Activated CD4-positive, alpha-beta T cell treated with anti-CD3 and anti-CD28 coated beads, Interleukin-2, amount 10 ng/mL, durations not matched to agents 24 days and 14 days (primary cell): Measurements from ENCODE around the gene KIF3A. TPM values are rescaled to one million over a fixed set of nuclear protein-coding genes. Genes with fewer than 3 reads are reported as not detected.

ENCODE experiments used
- DNase-seq: peaks from one replicate; pipeline ENCODE4 v3.0.0; 2022
- H3K27ac Mint-ChIP-seq: one replicate; pipeline ENCODE4 v1.8.0; 2022; ENCODE audit warnings: mild to moderate bottlenecking, mixed read lengths
- H3K27me3 Mint-ChIP-seq: one replicate; pipeline ENCODE4 v1.8.0; 2022; ENCODE audit warnings: mixed read lengths
- H3K36me3 Mint-ChIP-seq: one replicate; pipeline ENCODE4 v1.8.0; 2022; ENCODE audit warnings: low read depth, mild to moderate bottlenecking, mixed read lengths
- H3K4me1 Mint-ChIP-seq: one replicate; pipeline ENCODE4 v1.8.0; 2021; ENCODE audit warnings: mixed read lengths
- H3K4me3 Mint-ChIP-seq: one replicate; pipeline ENCODE4 v1.8.0; 2022; ENCODE audit warnings: mild to moderate bottlenecking, moderate library complexity, mixed read lengths
- H3K9me3 Mint-ChIP-seq: one replicate; pipeline ENCODE4 v1.8.0; 2021; ENCODE audit warnings: mixed read lengths
- intact Hi-C: fragments of 100-400 bp; cut with micrococcal nuclease; formaldehyde crosslinking; loops from one replicate; pipeline ENCODE4 v1.15.1; 2023
- total RNA-seq: library from RNA; stranded (reverse); gene quantifications from 2 replicates; pipeline ENCODE4 v1.2.3, GENCODE V29; 2022

KIF3A gene
- total RNA-seq, 1 donor from 2014 or later = 51.9 TPM

DNA sequence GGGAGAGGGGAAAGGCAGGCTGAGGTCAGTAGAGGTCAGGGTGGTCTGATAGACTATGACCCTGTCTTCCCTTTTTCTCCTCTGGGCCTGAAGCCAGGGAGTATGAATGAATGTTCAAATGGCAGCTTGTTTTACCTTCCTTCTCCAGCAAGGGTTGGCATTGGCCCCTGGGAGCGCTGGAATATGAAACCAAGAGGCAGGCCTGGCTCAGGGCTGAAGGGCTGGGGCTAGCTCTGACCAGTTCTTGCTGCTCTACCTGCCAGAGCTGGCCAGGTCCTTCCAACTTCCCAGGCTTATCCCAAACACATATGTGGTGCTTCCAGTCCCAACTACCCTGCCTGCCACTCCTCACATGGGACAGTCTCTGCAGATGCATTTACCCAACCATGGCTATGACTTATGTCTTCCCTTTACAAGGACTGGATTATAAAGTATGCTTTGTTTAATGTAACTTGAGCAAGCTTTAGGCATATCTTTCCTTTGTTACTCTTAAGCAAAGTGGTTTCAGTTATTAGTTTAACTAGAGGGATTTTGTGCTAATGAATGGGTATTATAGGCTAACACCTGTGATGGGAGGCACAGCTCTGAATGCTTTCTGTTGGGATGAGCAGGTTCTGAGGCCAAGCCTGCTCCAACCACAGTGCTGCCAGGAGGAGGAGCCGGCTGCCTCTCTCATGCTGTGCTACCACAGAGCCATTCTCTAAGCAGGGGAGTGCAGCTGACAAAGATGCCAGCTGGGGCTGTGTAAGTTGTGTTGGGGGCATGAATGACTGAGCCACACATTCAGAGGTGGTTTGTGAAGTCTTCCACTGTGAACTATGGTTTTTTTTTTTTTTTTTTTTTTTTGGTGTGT lies 16.0 kb upstream of the KIF3A start:
- Mint-ChIP-seq H3K4me3 (no peak overlapping the region), H3K9me3 (no peaks in the 10 kb centered on the region), H3K4me1 (peaks cover 57% of the 10 kb centered on the region), H3K27ac (peak overlapping the region; percentile 82), H3K36me3 (peaks cover 44% of the 10 kb centered on the region), H3K27me3 (no peaks in the 10 kb centered on the region)
- intact Hi-C loops = loop anchor here (2.0 kb wide), 1 partner anchor 23 kb away; the partner anchor contains the start of gene SEPTIN8
- DNase-seq = peak; percentile 74

DNA sequence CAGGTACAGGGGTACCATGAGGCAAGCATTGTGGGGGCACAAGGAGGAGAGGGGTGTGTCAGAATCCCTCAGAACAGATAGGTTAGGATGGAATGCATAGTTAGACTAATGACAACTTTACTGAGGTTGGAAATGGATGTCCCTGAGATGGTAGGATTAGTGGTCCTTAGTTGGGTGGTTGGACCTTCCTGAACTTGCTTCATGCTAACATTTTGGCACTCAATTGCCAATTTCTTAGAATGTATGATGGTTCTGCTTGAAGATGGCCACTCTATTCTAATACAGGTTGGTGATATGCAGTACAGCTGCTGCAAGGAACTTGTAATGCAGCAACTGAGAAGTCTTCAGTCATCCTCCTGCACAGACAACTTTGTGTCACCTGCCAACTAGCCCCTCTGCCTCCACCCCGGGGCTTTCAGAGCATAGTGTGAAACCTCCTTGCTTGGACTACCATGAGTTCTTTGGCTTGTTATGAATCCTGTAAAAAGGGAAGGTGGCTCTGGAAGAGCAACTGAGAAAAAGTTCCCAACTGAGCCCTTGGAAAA lies 15.3 kb upstream of the KIF3A start:
- peaks cover 59% of the 10 kb centered on the region for H3K4me1 Mint-ChIP-seq
- intact Hi-C loops = loop anchor here (2.0 kb wide), 1 partner anchor 24 kb away; the partner anchor contains the start of gene SEPTIN8
- peak overlapping the region; percentile 82 for H3K27ac Mint-ChIP-seq
- H3K27me3 Mint-ChIP-seq = no peaks in the 10 kb centered on the region
- no peaks in the 10 kb centered on the region for H3K9me3 Mint-ChIP-seq
- DNase-seq = no peak
- H3K4me3 Mint-ChIP-seq = no peak overlapping the region
- H3K36me3 Mint-ChIP-seq = peaks cover 43% of the 10 kb centered on the region

DNA sequence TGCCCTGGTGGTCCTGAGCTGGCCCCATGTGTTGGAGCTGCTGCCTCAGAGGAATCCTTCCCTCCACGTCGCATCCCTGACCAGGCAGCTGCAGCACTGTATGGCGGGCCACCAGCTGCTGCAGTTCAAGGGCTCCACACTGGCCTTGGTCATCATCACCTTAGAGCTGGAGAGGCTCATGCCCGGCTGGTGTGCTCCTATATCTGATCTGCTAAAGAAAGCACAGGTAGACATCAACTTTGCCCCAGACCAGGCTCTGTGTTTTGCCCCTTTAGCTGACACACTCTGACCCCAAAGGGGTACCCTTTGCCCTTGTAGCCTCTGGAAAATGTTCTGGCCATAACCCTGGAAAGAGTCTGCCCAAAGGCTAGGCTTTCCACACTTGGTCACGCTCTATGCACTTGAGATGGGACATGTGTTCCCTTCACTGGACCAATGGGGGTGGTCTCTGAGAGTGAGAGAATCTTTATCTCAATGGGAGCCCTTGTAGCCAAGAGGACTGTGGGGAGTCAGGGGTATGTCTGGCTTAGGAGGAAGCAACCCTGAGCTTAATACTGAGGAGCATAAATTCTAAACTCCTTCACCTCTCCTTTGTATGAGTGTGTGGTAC lies 14.7 kb upstream of the KIF3A start:
- no peak for DNase-seq
- H3K4me1 Mint-ChIP-seq = peaks cover 59% of the 10 kb centered on the region
- intact Hi-C loops = loop anchor here (1.0 to 2.0 kb wide), 7 partner anchors 15 to 226 kb away; partner anchors contain the start of genes KIF3A and SEPTIN8
- no peaks in the 10 kb centered on the region for H3K27me3 Mint-ChIP-seq
- H3K4me3 Mint-ChIP-seq = no peak overlapping the region
- peak overlapping the region; percentile 82 for H3K27ac Mint-ChIP-seq
- H3K36me3 Mint-ChIP-seq = peaks cover 37% of the 10 kb centered on the region
- H3K9me3 Mint-ChIP-seq = no peaks in the 10 kb centered on the region

DNA sequence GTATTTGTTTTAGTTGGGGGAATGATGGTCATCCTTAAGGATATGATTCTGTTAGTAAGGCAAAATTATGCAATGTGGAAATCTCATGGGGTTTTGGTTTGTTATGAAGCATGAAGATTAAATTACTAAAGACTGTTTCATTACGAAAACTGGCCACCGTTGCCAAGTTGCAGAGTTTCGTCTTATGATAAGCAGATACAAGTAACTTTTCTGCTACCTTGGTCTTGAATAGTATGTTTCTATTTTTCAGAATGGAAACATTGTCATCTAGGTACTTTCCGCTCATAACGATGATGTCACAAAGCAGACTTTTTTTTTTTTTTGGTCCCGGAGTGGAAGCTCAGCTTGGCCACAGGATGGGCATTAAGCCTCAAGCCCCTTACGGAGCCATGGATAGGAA lies 14.1 kb upstream of the KIF3A start:
- intact Hi-C loops = loop anchor here (1.0 to 2.0 kb wide), 6 partner anchors 14 to 225 kb away; partner anchors contain the start of gene KIF3A
- no peaks in the 10 kb centered on the region for H3K9me3 Mint-ChIP-seq
- peaks cover 37% of the 10 kb centered on the region for H3K36me3 Mint-ChIP-seq
- no peaks in the 10 kb centered on the region for H3K27me3 Mint-ChIP-seq
- peak; percentile 79 for DNase-seq
- H3K4me1 Mint-ChIP-seq = peaks cover 59% of the 10 kb centered on the region
- peak overlapping the region; percentile 82 for H3K27ac Mint-ChIP-seq
- H3K4me3 Mint-ChIP-seq = peak overlapping the region; percentile 60

DNA sequence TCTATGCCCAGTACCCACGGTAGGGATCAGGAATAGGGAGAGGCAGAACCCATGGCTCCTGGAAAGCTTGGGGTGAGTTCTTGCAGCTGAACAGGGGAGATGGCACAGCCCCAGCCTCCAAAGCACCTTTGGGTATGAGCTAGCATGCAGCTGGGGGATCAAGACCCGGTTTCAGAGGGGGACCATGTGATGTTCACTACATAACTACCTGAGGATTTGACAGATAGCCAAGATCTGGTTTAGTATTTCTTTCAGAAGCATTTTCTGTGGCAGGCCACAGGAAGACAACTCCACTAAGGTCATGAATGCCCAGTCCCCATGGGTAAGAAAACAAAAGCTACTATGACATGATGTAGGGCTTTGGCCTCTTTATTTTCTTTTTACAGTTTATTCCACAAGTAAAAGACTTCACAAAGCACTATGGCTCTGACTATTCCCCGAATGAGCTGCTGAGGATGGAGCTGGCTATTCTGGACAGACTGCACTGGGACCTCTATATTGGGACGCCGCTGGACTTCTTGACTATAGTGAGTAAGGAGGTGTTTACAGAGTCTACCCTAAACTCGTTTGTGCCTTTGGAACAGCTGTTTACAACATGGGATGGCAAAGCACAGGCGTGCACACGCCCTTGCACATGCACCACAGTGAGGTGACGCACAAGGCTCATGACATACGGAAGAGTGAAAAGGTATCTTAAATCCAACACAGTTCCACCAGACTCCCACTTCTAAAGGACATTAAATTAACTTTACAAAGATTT lies 13.3 kb upstream of the KIF3A start:
- intact Hi-C loops = loop anchor here (1.0 to 2.0 kb wide), 6 partner anchors 13 to 224 kb away; partner anchors contain the start of gene KIF3A
- Mint-ChIP-seq H3K4me1 (peaks cover 63% of the 10 kb centered on the region), H3K36me3 (peaks cover 37% of the 10 kb centered on the region), H3K27me3 (peaks cover 4% of the 10 kb centered on the region), H3K4me3 (peak overlapping the region; percentile 60), H3K9me3 (no peaks in the 10 kb centered on the region), H3K27ac (peak overlapping the region; percentile 82)
- peak; percentile 64 for DNase-seq

DNA sequence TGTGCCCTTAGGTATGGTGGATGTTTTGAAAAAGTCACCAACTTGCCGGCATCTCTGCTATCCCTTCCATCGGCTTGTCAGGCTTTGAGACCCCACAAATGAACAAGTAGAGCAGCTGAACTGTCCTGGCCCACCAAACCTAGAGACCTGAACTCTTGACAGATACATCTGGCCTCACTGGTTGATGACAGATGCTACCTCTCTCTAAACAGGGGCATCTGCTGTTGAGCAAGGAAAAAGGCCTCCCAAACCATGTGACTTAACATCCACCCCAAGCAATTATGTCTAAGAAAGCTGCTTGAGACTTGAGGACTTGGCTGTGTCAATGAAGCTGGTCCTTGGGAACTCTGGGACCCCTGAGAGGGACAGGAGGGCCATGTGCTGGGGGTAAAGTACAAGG lies 12.2 kb upstream of the KIF3A start:
- no peaks in the 10 kb centered on the region for H3K9me3 Mint-ChIP-seq
- peaks cover 35% of the 10 kb centered on the region for H3K36me3 Mint-ChIP-seq
- intact Hi-C loops = no loop called here
- H3K4me3 Mint-ChIP-seq = peak overlapping the region; percentile 31
- peaks cover 56% of the 10 kb centered on the region for H3K4me1 Mint-ChIP-seq
- H3K27me3 Mint-ChIP-seq = peaks cover 10% of the 10 kb centered on the region
- no peak overlapping the region for H3K27ac Mint-ChIP-seq
- no peak for DNase-seq

DNA sequence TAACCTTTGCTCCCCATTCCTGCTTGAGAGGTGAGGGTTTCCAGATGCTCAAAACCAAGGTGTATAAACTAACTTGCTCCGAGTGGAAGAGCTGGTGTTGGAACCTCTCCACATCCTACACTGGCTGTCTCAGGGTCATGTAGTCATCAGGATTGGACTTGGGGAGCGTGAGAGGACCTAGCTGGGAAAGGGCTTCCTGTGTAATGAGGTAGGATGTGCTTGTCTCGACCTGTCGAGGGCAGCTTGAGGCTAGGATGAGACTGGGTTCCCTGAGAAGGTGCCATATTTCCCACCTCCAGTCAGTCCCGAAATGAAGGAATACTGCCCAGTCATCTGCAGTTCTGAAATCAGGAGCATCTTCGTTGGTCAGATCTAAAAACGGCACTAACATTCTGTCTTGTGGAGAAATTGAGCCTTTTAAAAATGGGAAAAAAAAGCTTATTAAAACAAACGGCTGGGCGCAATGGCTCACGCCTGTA lies 11.2 kb upstream of the KIF3A start:
- Mint-ChIP-seq H3K9me3 (no peaks in the 10 kb centered on the region), H3K27me3 (peaks cover 10% of the 10 kb centered on the region), H3K4me1 (peaks cover 49% of the 10 kb centered on the region), H3K27ac (peak overlapping the region; percentile 80), H3K4me3 (peak overlapping the region; percentile 67), H3K36me3 (peaks cover 33% of the 10 kb centered on the region)
- intact Hi-C loops = no loop called here
- DNase-seq = no peak

DNA sequence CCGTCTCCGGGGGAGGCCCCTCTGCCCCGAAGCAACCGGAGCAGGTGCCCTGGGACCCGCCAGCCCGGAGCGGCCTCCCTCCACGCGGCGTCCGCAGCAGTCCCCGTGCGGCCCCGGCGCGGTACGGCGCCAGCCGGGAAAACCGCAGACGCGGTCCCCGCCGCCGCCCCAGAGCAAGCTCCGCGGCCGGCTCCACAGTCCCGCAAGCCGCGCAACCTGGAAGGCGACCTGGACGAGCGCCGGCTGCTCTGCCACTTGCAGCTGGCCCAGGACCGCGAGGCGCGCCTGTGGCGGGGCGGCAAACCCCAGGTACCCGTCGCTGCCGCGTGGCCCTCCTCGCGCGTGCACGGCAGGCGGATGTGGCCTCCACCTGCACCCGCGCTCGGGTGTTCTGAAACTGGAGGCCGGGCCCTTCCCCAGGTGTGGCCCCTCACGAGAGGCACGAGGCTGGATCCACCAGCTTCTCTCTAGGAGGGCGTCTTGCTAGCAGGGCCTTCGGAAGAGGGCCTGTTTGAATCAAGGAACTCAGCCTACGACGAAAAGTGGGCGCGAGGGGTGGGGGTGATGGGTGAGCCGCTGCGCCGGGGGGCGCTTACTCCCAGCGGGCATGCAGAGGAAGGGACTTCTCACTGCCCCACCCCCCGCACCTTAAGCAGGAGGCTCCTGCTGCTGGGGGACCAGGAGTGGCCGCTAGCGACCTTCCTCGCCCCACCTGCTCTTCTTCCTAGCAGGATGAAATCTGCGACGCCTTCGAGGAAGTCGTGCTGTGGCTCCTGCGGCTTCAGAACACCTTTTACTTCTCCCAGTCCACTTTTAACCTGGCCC lies 10.5 kb upstream of the KIF3A start:
- DNase-seq = peak; percentile 87
- peaks cover 13% of the 10 kb centered on the region for H3K27me3 Mint-ChIP-seq
- intact Hi-C loops = loop anchor here (1.0 kb wide), 1 partner anchor 11 kb away; the partner anchor contains the start of gene KIF3A
- no peaks in the 10 kb centered on the region for H3K9me3 Mint-ChIP-seq
- peak overlapping the region; percentile 67 for H3K4me3 Mint-ChIP-seq
- H3K36me3 Mint-ChIP-seq = peaks cover 26% of the 10 kb centered on the region
- peaks cover 42% of the 10 kb centered on the region for H3K4me1 Mint-ChIP-seq
- H3K27ac Mint-ChIP-seq = peak overlapping the region; percentile 80

DNA sequence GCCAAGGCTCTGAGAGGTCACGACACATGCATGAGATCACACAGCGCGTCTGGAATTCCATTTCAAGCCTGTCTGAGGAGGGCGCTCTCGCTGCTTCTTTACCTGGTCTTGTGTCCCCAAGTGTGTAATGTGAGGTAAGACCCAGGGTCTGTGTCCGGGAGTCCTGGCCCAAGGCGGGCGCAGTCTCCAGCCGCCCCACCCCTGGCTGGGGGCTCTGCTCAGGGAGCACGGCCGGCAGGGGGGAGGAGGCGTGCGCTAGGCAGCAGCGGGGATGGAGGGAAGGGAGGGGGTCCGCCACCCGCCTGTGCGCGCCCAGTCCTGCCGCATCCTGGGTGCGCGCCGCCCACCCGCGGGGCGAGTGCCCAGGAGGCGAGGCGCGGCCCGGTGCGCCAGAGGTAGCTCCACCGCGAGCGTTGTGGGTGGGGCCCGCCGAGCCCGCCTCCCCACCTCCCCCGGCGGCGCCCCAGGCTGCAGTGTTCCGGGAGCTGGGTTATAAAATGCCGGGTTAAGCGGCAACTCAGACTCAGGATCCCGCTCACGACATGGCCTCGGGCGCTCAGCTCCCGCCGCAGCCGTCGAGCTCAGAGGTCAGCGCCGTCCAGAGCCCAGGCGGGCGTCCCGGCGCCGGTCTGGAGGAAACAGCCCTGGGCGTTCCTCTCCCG lies 9.7 kb upstream of the KIF3A start, which contains the start of gene CCNI2:
TSS of gene CCNI2 (plus strand) at position 473 of the 662 bp plus-strand sequence. CDS start at position 543, 70 bp downstream.
- peak; percentile 90 for DNase-seq
- H3K27ac Mint-ChIP-seq = peak within 1 kb of the TSS; percentile 80
- peak within 1 kb of the TSS; percentile 82 for H3K4me3 Mint-ChIP-seq
- peaks cover 15% of the 10 kb centered on the region for H3K27me3 Mint-ChIP-seq
- H3K9me3 Mint-ChIP-seq = no peaks in the 10 kb centered on the region
- peaks cover 34% of the 10 kb centered on the region for H3K4me1 Mint-ChIP-seq
- intact Hi-C loops = loop anchor here (1.0 kb wide), 1 partner anchor 10 kb away; the partner anchor contains the start of gene KIF3A
- peaks cover 19% of the 10 kb centered on the region for H3K36me3 Mint-ChIP-seq

DNA sequence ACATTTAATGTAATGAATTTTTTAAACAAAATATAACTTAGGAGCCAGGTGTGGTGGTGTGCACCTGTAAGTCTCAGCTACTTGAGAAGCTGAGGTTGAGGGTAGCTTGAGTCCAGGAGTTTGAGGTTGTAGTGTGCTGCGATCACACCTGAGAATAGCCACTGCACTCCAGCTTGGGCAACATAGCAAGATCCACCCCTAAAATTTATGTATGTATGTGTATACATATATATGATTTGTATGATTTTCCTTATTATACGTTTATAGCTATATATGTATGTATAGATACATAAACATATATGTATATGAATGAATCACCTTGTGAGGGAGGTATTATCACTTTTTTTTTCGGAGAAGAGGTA lies 9.2 kb upstream of the KIF3A start:
- Mint-ChIP-seq H3K4me3 (peak overlapping the region; percentile 82), H3K27ac (peak overlapping the region; percentile 79), H3K4me1 (peaks cover 30% of the 10 kb centered on the region), H3K9me3 (no peaks in the 10 kb centered on the region), H3K36me3 (peaks cover 14% of the 10 kb centered on the region), H3K27me3 (peaks cover 19% of the 10 kb centered on the region)
- intact Hi-C loops = no loop called here
- no peak for DNase-seq

DNA sequence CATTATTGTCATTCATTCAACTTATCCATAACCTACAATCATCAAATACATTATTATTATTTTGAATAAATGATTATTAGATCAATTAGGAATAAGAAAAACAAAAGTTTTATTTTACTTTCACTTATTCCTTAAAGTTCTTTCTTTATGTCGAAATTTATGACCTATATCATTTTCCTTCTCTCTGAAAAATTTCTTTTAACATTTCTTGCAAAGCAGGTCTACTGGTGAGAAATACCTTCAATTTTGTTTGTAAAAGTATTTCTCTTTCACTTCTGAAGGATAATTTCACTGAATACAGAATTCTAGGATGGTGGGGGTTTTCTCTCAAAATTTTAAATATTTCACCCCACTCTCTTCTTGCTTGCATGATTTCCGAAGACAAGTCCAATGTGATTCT lies 7.3 kb upstream of the KIF3A start:
- H3K27ac Mint-ChIP-seq = no peak overlapping the region
- DNase-seq = no peak
- no peak overlapping the region for H3K4me3 Mint-ChIP-seq
- intact Hi-C loops = no loop called here
- peaks cover 21% of the 10 kb centered on the region for H3K27me3 Mint-ChIP-seq
- H3K36me3 Mint-ChIP-seq = no peaks in the 10 kb centered on the region
- no peaks in the 10 kb centered on the region for H3K9me3 Mint-ChIP-seq
- H3K4me1 Mint-ChIP-seq = peaks cover 13% of the 10 kb centered on the region

DNA sequence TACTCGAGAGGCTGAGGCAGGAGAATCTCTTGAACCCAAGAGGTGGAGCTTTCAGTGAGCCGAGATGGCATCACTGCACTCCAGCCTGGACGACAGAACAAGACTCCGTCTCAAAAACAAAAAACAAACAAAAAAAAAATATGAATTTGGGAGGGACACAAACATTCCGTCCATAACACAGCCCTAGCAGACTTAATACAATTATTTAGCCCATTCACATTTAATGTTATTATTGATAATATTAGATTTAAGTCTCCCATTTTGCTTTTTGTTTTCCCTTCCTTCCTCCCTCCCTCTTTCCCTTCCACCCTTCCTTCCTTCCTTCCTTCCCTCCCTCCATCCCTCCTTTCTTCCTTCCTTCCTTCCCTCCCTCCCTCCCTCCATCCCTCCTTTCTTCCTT lies 5.3 kb upstream of the KIF3A start:
- intact Hi-C loops = no loop called here
- H3K27ac Mint-ChIP-seq = no peak overlapping the region
- peaks cover 28% of the 10 kb centered on the region for H3K27me3 Mint-ChIP-seq
- no peak for DNase-seq
- H3K36me3 Mint-ChIP-seq = no peaks in the 10 kb centered on the region
- H3K9me3 Mint-ChIP-seq = no peaks in the 10 kb centered on the region
- H3K4me3 Mint-ChIP-seq = no peak overlapping the region
- H3K4me1 Mint-ChIP-seq = peaks cover 15% of the 10 kb centered on the region
